DMS 273 (cell line): ENCODE results near the gene SPSB1.
A peak's percentile ranks its signal among the peaks of the same experiment; 100 is the strongest.

Source experiments
- DNase-seq: peaks from one replicate; lab custom pipeline; 2025; ENCODE audit not compliant: unreplicated experiment; lab: John Stamatoyannopoulos, UW

The SPSB1 gene

GRCh38 chr1:9317591-9318417 lies 25.1 kb downstream of the SPSB1 start:
- DNase-seq: peak; percentile 70

- no peak for DNase-seq
Measured at GRCh38 chr1:9319208-9319788, 26.6 kb downstream of the SPSB1 start.

- no peak for DNase-seq
Measured at GRCh38 chr1:9319789-9320519, 27.3 kb downstream of the SPSB1 start.

GRCh38 chr1:9320520-9321479 lies 28.1 kb downstream of the SPSB1 start:
- no peak for DNase-seq

- DNase-seq: no peak
Measured at GRCh38 chr1:9321480-9321849, 28.8 kb downstream of the SPSB1 start.

GRCh38 chr1:9321986-9322660 lies 29.4 kb downstream of the SPSB1 start:
- no peak for DNase-seq

GRCh38 chr1:9322661-9323244 lies 30.1 kb downstream of the SPSB1 start:
- DNase-seq: no peak

GRCh38 chr1:9324246-9325096 lies 31.8 kb downstream of the SPSB1 start:
- no peak for DNase-seq

- DNase-seq: peak; percentile 21
Measured at GRCh38 chr1:9326596-9326995, 33.9 kb downstream of the SPSB1 start.

GRCh38 chr1:9328201-9328600 lies 35.5 kb downstream of the SPSB1 start:
- no peak for DNase-seq

- DNase-seq: no peak
Measured at GRCh38 chr1:9328715-9329114, 36.0 kb downstream of the SPSB1 start.

GRCh38 chr1:9331016-9331415 lies 38.3 kb downstream of the SPSB1 start:
- DNase-seq: no peak

- no peak for DNase-seq
Measured at GRCh38 chr1:9331558-9332346, 39.1 kb downstream of the SPSB1 start.

GRCh38 chr1:9332513-9333143 lies 39.9 kb downstream of the SPSB1 start:
- DNase-seq: no peak

GRCh38 chr1:9338397-9339246 lies 45.9 kb downstream of the SPSB1 start:
- DNase-seq: no peak

- DNase-seq: no peak
Measured at GRCh38 chr1:9340172-9340854, 47.6 kb downstream of the SPSB1 start.
